CD4-positive, alpha-beta memory T cell (primary cell): ENCODE data around the gene ADGRD1. TPM values are rescaled to one million over a fixed set of nuclear protein-coding genes. Genes with fewer than 3 reads are reported as not detected.

Source experiments
- CTCF ChIA-PET: fragments of 350-600 bp; sonication (Branson Sonifier 250); formaldehyde crosslinking; loops from one replicate; lab custom pipeline; 2021; ENCODE audit warnings: inconsistent platforms; ENCODE audit not compliant: partially characterized antibody; lab: Charles Lee
- POLR2A ChIA-PET: fragments of 350-600 bp; sonication (Branson Sonifier 250); formaldehyde crosslinking; loops from one replicate; lab custom pipeline; 2021; ENCODE audit not compliant: partially characterized antibody; lab: Charles Lee
- DNase-seq, 5 donors: peaks; one replicate each; pipeline versions ENCODE4 v3.0.0 to v3.0.0-alpha.2; 2020 to 2022; ENCODE audit warnings: mixed read lengths in 1 of 5
- H3K27ac ChIP-seq: one replicate; pipeline ENCODE4 v1.7.0; 2013; ENCODE audit warnings: low read depth, low read length
- H3K27me3 ChIP-seq: 2 replicates; pipeline ENCODE4 v1.7.0; 2013; ENCODE audit warnings: mild to moderate bottlenecking, low read length, moderate library complexity; ENCODE audit not compliant: insufficient read depth
- H3K36me3 ChIP-seq: 2 replicates; pipeline ENCODE4 v1.7.0; 2013; ENCODE audit warnings: mild to moderate bottlenecking, low read length, moderate library complexity; ENCODE audit not compliant: insufficient read depth
- H3K4me1 ChIP-seq: 2 replicates; pipeline ENCODE4 v1.7.0; 2013; ENCODE audit warnings: mild to moderate bottlenecking, low read length, moderate library complexity; ENCODE audit not compliant: insufficient read depth
- H3K4me3 ChIP-seq, 2 donors: one replicate each; pipeline ENCODE4 v1.7.0; 2013; ENCODE audit warnings: low read length in 2 of 2, mild to moderate bottlenecking in 1 of 2
- H3K9me3 ChIP-seq, 2 donors: one replicate each; pipeline ENCODE4 v1.7.0; 2013; ENCODE audit warnings: low read length in 2 of 2, control low read depth in 1 of 2; ENCODE audit not compliant: control insufficient read depth in 1 of 2
- H3K27ac Mint-ChIP-seq, 7 donors: one replicate each; pipeline ENCODE4 v1.8.0; 2020 to 2021; ENCODE audit warnings: mixed read lengths in 7 of 7, mild to moderate bottlenecking in 6 of 7, inconsistent platforms in 3 of 7, moderate library complexity in 3 of 7
- H3K27me3 Mint-ChIP-seq, 2 donors: one replicate each; pipeline ENCODE4 v1.8.0; 2020 to 2021; ENCODE audit warnings: mixed read lengths in 2 of 2
- H3K36me3 Mint-ChIP-seq, 2 donors: one replicate each; pipeline ENCODE4 v1.8.0; 2020 to 2021; ENCODE audit warnings: mixed read lengths in 2 of 2, inconsistent platforms in 1 of 2, mild to moderate bottlenecking in 1 of 2
- H3K4me1 Mint-ChIP-seq, 4 donors: one replicate each; pipeline ENCODE4 v1.8.0; 2020 to 2021; ENCODE audit warnings: mixed read lengths in 4 of 4, mild to moderate bottlenecking in 1 of 4
- H3K4me3 Mint-ChIP-seq, 8 donors: one replicate each; pipeline ENCODE4 v1.8.0; 2020 to 2021; ENCODE audit warnings: mixed read lengths in 8 of 8, mild to moderate bottlenecking in 7 of 8, moderate library complexity in 6 of 8, inconsistent platforms in 3 of 8
- H3K9me3 Mint-ChIP-seq, 8 donors: one replicate each; pipeline ENCODE4 v1.8.0; 2020 to 2021; ENCODE audit warnings: mixed read lengths in 8 of 8, mild to moderate bottlenecking in 5 of 8, inconsistent platforms in 3 of 8, moderate library complexity in 1 of 8
- intact Hi-C: fragments of 100-400 bp; cut with micrococcal nuclease; formaldehyde crosslinking; loops from one replicate; pipeline ENCODE4 v1.15.1; 2023
- polyA plus RNA-seq, 2 donors: library from polyadenylated mRNA; unstranded; fragments of 300-500 nt; fragmentation: Illumina TruSeq; gene quantifications; one replicate each; pipeline ENCODE4 v1.2.3, GENCODE V29; 2021
- total RNA-seq, 2 experiments: library from RNA; stranded (reverse); gene quantifications; one replicate each; pipeline ENCODE4 v1.2.3, GENCODE V29; 2021

Gene ADGRD1
- total and polyA plus RNA-seq, 4 experiments from 2014 or later = not detected

GRCh38 chr12:130958557-130959140 is 4.9 kb downstream of the ADGRD1 start:
- Histone ChIP-seq H3K4me1 (no peaks in the 10 kb centered on the region), H3K9me3 (no peaks in the 10 kb centered on the region), H3K4me3 (no peak overlapping the region), H3K36me3 (no peaks in the 10 kb centered on the region), H3K27ac (no peak overlapping the region), H3K27me3 (no peaks in the 10 kb centered on the region)
- POLR2A ChIA-PET = no interaction called here
- CTCF ChIA-PET = no interaction called here
- no peak for DNase-seq
- Mint-ChIP-seq H3K27ac (no peak overlapping the region), H3K36me3 (no peaks in the 10 kb centered on the region), H3K4me1 (peaks cover 0 to 3% (median under 1%) of the 10 kb centered on the region in 4 donors), H3K4me3 (no peak overlapping the region), H3K9me3 (no peaks in the 10 kb centered on the region), H3K27me3 (peaks cover 6 to 12% of the 10 kb centered on the region in 2 donors)
- intact Hi-C loops = no loop called here

GRCh38 chr12:130959632-130960031 is 5.9 kb downstream of the ADGRD1 start:
- Mint-ChIP-seq H3K36me3 (no peaks in the 10 kb centered on the region), H3K9me3 (no peaks in the 10 kb centered on the region), H3K4me1 (no peaks in the 10 kb centered on the region), H3K27me3 (peaks cover 5 to 10% of the 10 kb centered on the region in 2 donors), H3K27ac (no peak overlapping the region), H3K4me3 (no peak overlapping the region)
- no peak for DNase-seq
- Histone ChIP-seq H3K27me3 (no peaks in the 10 kb centered on the region), H3K27ac (no peak overlapping the region), H3K4me1 (no peaks in the 10 kb centered on the region), H3K4me3 (no peak overlapping the region), H3K9me3 (no peaks in the 10 kb centered on the region), H3K36me3 (no peaks in the 10 kb centered on the region)
- POLR2A ChIA-PET = no interaction called here
- intact Hi-C loops = no loop called here
- CTCF ChIA-PET = no interaction called here

DNA sequence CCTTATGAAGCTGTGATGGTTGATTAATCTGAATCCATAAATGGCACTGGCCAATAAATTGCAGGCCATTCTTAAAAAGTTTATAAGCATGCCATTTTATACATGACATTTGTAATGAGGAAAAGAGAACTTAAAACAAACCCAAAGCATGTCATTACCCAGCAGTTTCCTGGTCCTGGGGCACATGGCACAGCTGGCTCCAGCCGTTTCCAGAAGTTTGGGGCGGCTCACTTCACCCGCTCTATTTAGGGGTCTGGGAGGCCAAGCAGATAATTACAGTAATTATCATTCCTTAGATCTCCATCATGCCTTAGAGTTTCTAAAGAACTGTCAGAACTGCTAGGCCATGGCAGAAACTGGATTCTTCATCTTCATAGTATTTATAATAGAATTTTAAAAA is 6.4 kb downstream of the ADGRD1 start:
- no peaks in the 10 kb centered on the region for H3K9me3 ChIP-seq
- Mint-ChIP-seq H3K9me3 (no peaks in the 10 kb centered on the region), H3K4me1 (no peaks in the 10 kb centered on the region), H3K4me3 (no peak overlapping the region), H3K27ac (no peak overlapping the region), H3K27me3 (peaks cover 5 to 9% of the 10 kb centered on the region in 2 donors), H3K36me3 (no peaks in the 10 kb centered on the region)
- DNase-seq = no peak
- ChIA-PET POLR2A (no interaction called here), CTCF (no interaction called here)
- H3K4me1 ChIP-seq = no peaks in the 10 kb centered on the region
- H3K27ac ChIP-seq = no peak overlapping the region
- H3K27me3 ChIP-seq = no peaks in the 10 kb centered on the region
- no peak overlapping the region for H3K4me3 ChIP-seq
- H3K36me3 ChIP-seq = no peaks in the 10 kb centered on the region
- intact Hi-C loops = no loop called here

DNA sequence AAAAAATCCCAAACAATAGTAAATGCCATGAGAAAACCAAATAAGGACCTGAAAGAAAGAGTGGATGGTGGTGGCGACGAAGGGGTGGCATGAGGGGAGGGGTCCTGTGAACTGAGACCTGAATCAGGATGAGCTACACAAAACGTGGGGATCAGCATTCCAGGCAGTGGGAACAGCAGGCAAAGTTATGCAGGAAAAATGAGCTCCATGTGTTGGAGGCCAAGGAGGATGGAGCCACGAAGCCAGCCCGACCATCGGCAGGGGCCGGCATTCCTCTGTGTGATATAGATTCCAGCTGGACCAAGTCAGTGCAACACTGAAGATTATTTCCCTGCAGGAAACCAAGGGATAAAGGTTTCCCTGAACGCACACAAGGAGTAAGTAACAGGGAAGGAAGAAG is 7.1 kb downstream of the ADGRD1 start:
- Histone ChIP-seq H3K4me1 (no peaks in the 10 kb centered on the region), H3K9me3 (no peaks in the 10 kb centered on the region), H3K36me3 (no peaks in the 10 kb centered on the region), H3K4me3 (no peak overlapping the region), H3K27me3 (no peaks in the 10 kb centered on the region), H3K27ac (no peak overlapping the region)
- ChIA-PET POLR2A (no interaction called here), CTCF (no interaction called here)
- H3K9me3 Mint-ChIP-seq = no peaks in the 10 kb centered on the region
- DNase-seq = no peak
- intact Hi-C loops = no loop called here
- peaks cover 5 to 11% of the 10 kb centered on the region in 2 donors for H3K27me3 Mint-ChIP-seq
- H3K4me3 Mint-ChIP-seq = no peak overlapping the region
- peak overlapping the region in 1 of 7 donors; percentile 1 for H3K27ac Mint-ChIP-seq
- H3K36me3 Mint-ChIP-seq = no peaks in the 10 kb centered on the region
- H3K4me1 Mint-ChIP-seq = no peaks in the 10 kb centered on the region

DNA sequence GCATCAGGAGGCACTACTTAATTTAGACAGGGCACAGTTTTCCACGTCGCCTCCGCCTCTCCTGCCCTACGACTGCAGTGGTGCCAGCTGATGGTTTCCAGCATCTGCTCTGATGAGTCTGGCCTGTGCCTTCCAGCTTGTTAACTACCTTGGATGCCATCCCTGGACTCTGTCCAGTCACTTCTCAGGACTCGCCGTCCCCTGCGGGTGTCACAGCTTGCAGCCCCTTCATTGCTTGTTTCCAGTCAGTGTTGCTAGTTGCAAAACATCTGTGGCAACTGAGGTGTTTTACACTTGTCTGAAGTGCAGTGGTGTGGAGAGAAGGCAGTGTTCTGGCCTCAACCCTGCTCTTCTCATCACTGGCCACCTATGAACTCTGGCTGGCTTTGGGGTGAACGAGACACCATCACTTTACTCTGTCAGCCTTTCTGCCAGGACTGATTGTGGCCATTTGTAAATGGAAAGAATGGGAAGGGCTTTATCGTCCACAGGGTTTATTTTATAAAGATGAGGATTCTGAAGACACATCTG is 8.3 kb downstream of the ADGRD1 start:
- intact Hi-C loops = no loop called here
- no peaks in the 10 kb centered on the region for H3K9me3 ChIP-seq
- H3K27me3 ChIP-seq = no peaks in the 10 kb centered on the region
- DNase-seq = no peak
- H3K36me3 ChIP-seq = no peaks in the 10 kb centered on the region
- Mint-ChIP-seq H3K36me3 (no peaks in the 10 kb centered on the region), H3K4me3 (no peak overlapping the region), H3K9me3 (no peaks in the 10 kb centered on the region), H3K27ac (no peak overlapping the region), H3K27me3 (peaks cover 5 to 13% of the 10 kb centered on the region in 2 donors), H3K4me1 (no peaks in the 10 kb centered on the region)
- POLR2A ChIA-PET = no interaction called here
- CTCF ChIA-PET = no interaction called here
- H3K4me1 ChIP-seq = no peaks in the 10 kb centered on the region
- no peak overlapping the region for H3K4me3 ChIP-seq
- H3K27ac ChIP-seq = no peak overlapping the region

GRCh38 chr12:130965214-130965613 is 11.5 kb downstream of the ADGRD1 start:
- no peak overlapping the region for H3K27ac Mint-ChIP-seq
- Histone ChIP-seq H3K4me3 (no peak overlapping the region), H3K9me3 (no peaks in the 10 kb centered on the region), H3K4me1 (no peaks in the 10 kb centered on the region), H3K27me3 (no peaks in the 10 kb centered on the region), H3K36me3 (no peaks in the 10 kb centered on the region), H3K27ac (no peak overlapping the region)
- peaks cover 0 to 2% (median 0%) of the 10 kb centered on the region in 4 donors for H3K4me1 Mint-ChIP-seq
- ChIA-PET CTCF (no interaction called here), POLR2A (no interaction called here)
- H3K27me3 Mint-ChIP-seq = peaks cover 10 to 13% of the 10 kb centered on the region in 2 donors
- no peak for DNase-seq
- H3K36me3 Mint-ChIP-seq = no peaks in the 10 kb centered on the region
- H3K9me3 Mint-ChIP-seq = no peaks in the 10 kb centered on the region
- intact Hi-C loops = no loop called here
- H3K4me3 Mint-ChIP-seq = no peak overlapping the region

DNA sequence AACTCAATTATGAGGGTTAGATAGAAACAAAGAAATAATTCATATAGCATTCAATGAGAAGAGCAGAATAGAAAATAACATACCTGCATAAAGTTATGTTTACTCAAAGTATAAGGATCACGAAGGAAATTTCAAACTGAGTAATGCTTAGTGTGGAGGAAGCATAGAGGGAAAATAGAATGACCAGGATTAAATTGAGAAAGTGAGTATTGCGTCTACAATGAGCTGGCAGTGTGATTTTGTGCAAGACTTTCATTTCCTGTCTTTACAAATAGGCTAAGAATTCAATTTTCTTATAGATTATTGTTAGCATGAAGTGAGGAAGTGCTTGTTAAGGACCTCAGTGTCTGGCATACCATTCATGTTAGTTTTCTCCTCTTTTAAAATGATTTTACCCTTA is 12.0 kb downstream of the ADGRD1 start:
- Mint-ChIP-seq H3K36me3 (no peaks in the 10 kb centered on the region), H3K9me3 (no peaks in the 10 kb centered on the region), H3K27me3 (peaks cover 8 to 11% of the 10 kb centered on the region in 2 donors), H3K4me1 (peaks cover 0 to 2% (median 0%) of the 10 kb centered on the region in 4 donors), H3K4me3 (no peak overlapping the region), H3K27ac (no peak overlapping the region)
- Histone ChIP-seq H3K4me3 (no peak overlapping the region), H3K27me3 (no peaks in the 10 kb centered on the region), H3K36me3 (no peaks in the 10 kb centered on the region), H3K9me3 (no peaks in the 10 kb centered on the region), H3K27ac (no peak overlapping the region), H3K4me1 (no peaks in the 10 kb centered on the region)
- DNase-seq = no peak
- CTCF ChIA-PET = no interaction called here
- intact Hi-C loops = no loop called here
- POLR2A ChIA-PET = no interaction called here
